Measurements from ENCODE around the gene ALDH1A2.
A peak's percentile ranks its signal among the peaks of the same experiment; 100 is the strongest.
"Not testable (repeated sequence)": the region's sequence is repeated elsewhere in the genome, so short reads cannot be mapped to it uniquely, and the experiment has no call there.

ALDH1A2 gene

GRCh38 chr15:58065445-58066041 is at the start of gene ALDH1A2:
Gene ALDH1A2, minus strand, starts transcription at chr15:58065711. Its CDS starts 61 bp downstream, at chr15:58065650.
- DNase-seq = peak in 2 of 3 donors; percentile 43 to 60

DNA sequence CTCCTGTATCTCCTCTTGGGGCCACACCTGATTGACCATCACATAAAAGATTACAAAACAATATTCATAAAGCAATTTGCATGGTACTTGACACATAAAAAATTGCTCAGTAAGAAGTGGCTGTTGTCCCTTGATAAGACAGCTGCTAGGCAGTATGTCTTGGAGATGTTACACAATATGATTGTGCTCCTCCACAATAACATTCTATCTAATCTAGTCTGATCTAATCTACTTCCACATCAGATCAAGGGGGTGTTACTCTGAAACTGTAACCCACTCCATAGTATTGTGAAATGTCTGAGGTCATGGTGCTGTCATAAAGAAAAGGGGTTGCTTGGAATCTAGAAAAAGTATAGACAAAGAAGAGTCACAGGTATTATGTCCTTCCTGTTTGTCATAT is 49.3 kb upstream of the ALDH1A2 start:
- DNase-seq = peak; percentile 47 to 78 (median 67)

- DNase-seq = no peak
Observed at GRCh38 chr15:58114388-58114787, 48.9 kb upstream of the ALDH1A2 start.

DNA sequence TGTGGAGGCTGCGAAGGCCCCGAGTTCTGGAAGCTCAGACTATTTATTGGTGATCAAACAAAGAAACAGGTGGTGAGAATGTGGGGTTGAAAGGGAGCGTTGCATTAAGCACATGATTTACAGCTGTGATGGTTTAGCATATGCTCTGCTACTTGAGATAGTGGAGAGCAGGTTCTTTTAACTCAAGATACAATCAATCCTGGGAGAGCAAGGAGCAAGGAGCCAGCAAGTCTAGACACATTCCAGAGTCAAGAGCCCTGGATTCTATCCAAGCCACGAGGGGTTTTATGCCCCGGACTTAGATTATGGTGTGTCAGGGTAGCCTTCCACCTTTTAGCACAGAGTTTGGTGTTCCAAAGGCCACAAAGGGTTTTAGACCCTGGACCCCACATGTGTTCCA is 47.8 kb upstream of the ALDH1A2 start:
- not testable (repeated sequence) for DNase-seq

- no peak for DNase-seq
Observed at GRCh38 chr15:58111718-58112104, 46.2 kb upstream of the ALDH1A2 start.

DNA sequence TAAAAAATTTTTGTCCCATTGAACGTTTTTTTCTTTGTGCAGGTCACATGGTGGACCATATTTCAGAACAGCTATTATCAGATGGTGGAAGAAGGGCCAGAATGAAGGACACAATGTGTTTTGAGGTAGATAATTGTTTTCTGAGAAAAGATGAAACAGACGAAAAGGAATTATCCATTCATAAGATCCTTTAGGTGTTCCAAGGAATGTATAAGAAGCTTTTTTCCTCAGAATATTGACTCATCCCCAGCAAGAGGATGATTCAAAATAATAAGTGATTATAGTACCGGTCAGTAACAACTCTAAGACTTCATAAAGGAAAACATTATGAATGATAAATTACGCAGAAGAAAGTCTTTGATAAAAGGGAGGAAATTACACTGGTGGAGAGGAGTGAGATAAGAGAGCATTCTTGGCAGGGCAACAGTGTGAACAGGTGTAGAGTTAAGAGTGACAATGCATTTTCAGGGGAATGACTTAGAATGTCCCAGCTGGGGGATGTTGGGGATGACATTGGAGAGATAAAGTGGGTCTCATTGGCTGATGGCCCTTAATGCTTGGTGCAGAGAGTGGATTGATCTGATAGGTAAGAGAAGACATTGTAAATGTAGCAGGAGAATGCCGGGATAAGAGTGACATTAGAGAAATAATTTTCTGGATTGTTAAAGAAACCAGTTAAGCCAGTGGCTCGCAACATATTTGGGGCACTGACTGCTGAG is 45.6 kb upstream of the ALDH1A2 start:
- DNase-seq = no peak

- peak; percentile 41 to 59 (median 52) for DNase-seq
Observed at GRCh38 chr15:58109419-58109818, 43.9 kb upstream of the ALDH1A2 start.

DNA sequence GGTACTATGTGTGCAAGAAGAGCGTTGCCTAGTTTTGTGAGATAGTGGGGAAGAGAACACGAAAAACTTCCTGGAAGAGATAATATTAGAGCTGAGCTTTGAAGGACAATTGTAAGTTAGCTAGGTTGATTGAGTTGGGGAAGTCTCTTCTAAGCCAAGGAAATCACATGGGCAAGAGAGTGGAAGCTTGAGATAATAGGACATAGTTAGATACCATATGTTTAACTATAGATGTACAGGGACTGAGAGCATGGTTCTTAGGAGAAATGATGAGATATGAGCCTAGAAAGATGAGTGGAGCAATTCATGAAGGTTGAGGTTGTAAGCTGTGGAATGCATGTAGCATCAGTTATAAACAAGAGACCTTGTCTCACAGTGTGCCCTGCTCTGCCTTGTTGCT is 42.6 kb upstream of the ALDH1A2 start:
- no peak for DNase-seq

GRCh38 chr15:58103482-58103881 is 38.0 kb upstream of the ALDH1A2 start:
- DNase-seq = no peak

DNA sequence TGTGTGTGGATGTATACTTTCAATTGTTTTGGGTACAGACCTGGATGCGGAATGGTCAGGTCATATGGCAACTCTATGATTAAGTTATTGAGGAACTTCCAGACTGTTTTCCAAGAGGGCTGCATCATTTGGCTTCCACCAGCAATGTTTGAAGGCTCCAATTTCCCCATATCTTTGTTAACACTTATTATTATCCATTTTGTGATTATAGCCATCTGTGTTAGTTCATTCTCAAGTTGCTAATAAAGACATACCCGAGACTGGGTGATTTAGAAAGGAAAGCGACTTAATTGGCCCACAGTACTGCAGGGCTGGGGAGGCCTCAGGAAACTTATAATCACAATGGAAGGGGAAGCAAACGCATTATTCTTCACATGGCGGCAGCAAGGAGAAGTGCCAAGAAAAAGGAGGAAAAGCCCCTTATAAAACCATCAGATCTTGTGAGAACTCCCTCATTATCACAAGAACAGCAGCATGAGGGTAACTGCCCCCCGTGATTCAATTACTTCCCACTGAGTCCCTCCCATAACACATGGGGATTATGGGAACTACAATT is 31.1 kb upstream of the ALDH1A2 start:
- no peak for DNase-seq

DNA sequence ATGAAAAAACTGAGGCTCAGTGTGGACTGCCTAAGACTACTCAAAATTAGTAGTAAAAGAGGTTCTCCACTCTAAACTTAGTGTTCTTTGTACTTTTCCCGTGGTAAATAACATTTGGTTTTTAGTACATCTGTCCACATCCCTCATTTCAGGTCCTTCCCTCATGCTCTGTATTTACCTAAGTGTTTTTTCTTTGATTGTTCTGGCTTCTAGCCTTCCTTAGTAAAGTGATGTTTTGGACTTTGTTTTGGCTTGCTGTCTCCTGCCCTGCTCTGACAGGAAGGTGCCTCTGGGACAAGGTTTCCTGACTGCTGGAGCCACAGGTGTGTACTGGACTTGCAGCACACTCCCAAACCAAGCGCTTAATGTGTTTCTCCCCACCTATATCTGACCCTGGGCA is 29.9 kb upstream of the ALDH1A2 start:
- no peak for DNase-seq

DNA sequence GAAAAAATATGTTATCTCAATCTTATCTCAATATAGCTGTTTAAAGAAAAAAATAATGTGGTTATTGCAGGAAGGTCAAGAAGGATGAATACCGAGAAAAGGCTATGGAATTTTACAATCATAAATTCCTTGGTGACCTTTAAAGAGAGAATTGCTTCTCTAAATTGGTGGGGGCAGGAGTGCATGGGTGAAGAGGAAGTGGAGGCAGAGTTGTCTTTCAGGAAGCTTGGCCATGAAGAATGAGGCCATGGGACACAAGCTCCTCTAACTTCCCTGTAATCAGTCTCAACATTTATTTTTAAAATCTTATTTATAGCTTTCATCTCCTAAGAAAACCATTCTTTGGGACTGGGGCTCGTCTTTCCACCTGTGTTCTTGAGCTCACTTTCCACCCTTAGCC is 22.4 kb upstream of the ALDH1A2 start:
- DNase-seq = peak; percentile 66 to 77 (median 67)

DNA sequence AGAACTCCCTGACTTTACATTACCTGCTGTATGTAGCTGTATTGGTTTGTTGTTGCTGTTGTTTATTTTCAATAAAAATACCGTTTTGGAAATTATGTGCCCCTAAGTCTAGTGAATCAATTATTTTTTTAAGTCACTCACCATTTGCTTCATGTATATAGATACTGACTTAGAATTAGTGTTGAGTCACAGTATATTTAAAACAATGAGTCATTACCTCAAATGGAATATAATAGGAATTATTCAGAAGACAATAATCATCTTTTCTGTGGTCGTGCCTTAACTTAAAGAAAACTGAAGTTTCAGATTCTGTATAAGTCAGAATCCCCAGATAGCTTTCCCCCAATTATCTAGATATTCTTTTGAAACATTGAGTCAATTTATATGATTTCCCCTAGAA is 21.0 kb upstream of the ALDH1A2 start:
- DNase-seq = peak in 2 of 3 donors; percentile 53 to 62

DNA sequence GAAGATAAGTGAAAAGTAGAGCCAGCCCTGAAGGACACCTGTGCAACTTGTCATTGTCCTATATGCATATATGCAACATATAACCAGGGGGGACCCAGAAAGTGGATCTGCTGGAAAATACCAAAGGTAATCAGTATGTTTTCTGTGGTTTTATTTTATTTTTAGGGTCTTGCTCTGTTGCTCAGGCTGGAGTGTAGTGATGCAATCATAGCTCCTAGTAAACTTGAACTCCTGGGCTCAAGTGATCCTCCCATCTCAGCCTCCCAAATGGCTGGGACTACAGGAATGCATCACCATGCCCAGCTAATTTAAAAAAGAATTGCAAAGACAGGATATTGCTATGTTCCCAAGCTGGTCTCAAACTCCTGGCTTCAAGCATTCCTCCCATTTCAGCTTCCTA is 18.0 kb upstream of the ALDH1A2 start:
- DNase-seq = no peak

DNA sequence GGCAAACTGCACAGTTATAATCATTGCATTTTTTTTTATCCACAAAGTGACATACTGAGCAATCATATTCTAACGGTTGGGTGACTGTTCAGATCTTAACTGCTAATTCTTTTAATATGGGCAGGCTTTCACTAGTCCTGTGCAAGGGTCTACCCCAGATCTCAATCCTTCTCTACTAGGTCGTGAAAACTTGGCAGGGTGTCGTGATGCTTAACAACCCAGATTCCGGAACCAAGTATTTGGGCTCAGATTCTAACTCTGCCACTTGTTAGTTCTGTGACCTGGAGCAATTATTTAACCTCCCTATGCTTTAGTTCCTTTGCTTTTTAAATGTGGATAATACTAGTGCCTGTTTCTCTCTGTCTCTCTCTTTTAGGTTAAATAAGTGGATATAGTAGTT is 16.4 kb upstream of the ALDH1A2 start:
- DNase-seq = no peak

DNA sequence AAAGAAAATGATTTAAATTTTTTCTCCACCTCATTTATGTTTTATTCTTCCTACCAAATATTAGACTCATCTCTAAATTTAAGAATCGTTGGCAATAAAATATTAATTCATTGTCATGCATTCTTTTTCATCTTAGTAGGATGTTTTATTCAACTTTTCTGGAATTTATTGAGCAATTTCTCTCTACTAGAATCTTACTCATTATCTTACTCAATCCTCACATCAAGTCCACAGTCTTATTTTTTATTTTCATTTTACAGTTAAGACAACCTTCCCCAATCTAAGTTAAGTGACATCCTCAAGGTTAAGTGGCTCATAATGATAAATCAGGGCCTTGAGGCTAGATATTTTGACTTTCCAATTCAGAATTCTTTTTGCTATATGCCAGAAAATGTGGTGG is 15.9 kb upstream of the ALDH1A2 start:
- DNase-seq = no peak

GRCh38 chr15:58080959-58081358 is 15.4 kb upstream of the ALDH1A2 start:
- not testable (repeated sequence) for DNase-seq

DNA sequence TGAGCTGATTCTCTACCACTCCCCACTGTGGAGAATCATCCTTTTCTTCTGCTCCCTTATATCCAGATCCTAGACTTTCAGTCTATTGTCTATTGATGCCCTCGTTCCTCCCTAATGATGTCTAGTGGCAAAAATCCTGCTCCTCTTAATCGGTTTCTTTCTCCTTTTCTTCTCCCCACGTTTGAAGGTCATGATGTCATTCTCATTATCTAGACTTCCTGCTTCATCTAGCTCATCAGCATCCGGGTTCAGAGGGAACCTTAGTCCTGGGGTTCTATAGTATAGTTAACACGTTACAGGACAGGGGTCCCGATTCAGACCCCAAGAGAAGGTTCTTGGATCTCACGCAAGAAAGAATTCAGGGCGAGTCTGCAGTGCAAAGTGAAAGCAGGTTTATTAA is 14.9 kb upstream of the ALDH1A2 start:
- no peak for DNase-seq

DNA sequence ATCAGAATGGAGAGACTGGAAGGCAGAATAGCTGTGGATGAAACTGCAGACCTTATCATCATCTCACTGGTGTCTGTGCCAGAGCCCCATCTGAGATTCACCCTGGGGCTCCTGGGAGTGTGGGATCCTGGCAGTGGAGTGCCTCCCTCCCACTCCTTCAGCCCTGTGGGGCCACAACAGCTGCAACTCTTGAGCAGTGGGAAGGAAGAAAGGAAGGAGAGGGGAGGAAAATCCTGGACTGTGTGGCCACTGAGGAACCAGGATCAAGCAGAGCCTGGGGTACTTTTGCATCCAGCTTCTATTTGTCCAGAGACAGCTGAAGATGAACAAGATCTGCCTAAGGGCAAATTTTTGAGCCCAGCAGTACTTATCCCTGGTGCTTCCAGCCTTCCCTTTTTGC is 13.1 kb upstream of the ALDH1A2 start:
- no peak for DNase-seq

DNA sequence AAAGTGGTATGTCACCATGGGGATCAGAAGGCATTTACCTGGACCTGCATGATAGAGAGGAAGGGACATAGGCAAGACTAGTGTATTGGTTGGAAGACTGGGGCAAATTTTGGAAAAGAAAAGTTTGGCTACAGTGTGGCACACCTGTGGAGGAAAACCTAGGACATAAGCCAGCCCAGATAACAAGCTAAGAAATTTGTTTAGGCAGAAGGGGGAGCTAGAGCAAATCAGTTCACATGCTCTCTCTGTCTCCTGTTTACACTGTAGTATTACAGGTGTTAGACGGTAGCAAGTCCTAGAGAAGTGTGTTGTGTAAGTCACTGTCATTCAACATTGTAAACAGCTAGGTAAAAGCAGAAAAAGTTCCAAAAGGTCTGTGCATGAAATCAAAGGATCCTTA is 11.9 kb upstream of the ALDH1A2 start:
- no peak for DNase-seq

GRCh38 chr15:58074452-58074851 is 8.9 kb upstream of the ALDH1A2 start:
- DNase-seq = no peak

DNA sequence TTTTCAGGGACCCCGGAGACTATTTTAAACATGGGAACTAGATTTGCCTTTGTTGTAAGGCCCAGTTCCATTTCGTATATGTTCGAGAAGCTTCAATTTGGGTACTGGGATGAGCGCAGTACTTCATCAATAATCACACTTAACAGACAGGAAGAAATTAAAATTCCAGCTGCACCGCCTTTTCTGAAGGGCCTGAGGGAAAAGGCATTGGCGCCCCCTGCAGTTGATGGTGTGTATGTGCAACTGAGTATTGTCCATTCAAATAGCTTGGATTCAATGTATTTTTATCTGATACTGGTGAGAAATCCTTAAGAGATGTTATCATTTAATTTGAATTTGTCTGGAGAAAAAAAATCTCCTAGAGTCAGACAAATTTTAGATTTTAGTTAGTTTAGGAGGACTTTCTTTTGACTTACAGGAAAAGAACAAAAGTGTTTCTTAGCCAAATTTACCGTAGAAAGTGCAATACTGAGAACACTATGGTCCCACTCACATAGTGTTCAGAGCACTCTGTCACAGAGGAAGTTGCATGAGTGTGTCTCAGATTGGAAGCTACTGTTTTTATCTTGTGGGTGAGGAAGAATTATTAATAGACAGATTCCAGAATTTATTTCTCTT is 5.4 kb upstream of the ALDH1A2 start:
- DNase-seq = peak; percentile 69 to 78 (median 69)

GRCh38 chr15:58069008-58069407 is 3.5 kb upstream of the ALDH1A2 start:
- DNase-seq = no peak
